HepG2 (cell line): ENCODE measurements around the gene UTRN. TPM values are rescaled to one million over a fixed set of nuclear protein-coding genes. Genes with fewer than 3 reads are reported as not detected.

Experiments
- ATAC-seq: fragments of 200-7000 bp; cut with Tn5 transposase; 3 replicates; pipeline ENCODE4 v1.9.1; 2020; ENCODE audit warnings: mild to moderate bottlenecking, moderate library complexity
- BruUV-seq: library from RNA; stranded (reverse); fragments of 400-500 nt; replicated peaks from 2 replicates; lab custom pipeline; 2021; lab: Mats Ljungman, UMichigan
- CTCF ChIA-PET: fragments of 300-600 bp; formaldehyde crosslinking; extraction: SDS; loops from one replicate; lab custom pipeline; 2021; ENCODE audit warnings: low total read pairs, inconsistent platforms, low intra/inter-chr PET ratio; lab: Yijun Ruan, JAX
- POLR2A ChIA-PET: fragments of 350-600 bp; sonication (Branson Sonifier 250); formaldehyde crosslinking; loops from one replicate; lab custom pipeline; 2020; ENCODE audit warnings: antibody characterized with exemption, inconsistent platforms; lab: Yijun Ruan, JAX
- DNase-seq: peaks from one replicate; pipeline ENCODE4 v3.0.0-alpha.2; 2015; ENCODE audit warnings: low spot score
- FAIRE-seq: peaks from 3 replicates; lab custom pipeline; 2011; peaks lifted over from hg19 to GRCh38; lab: Jason Lieb, UNC
- H2AFZ ChIP-seq: one replicate; pipeline ENCODE4 v1.6.1; 2011; ENCODE audit warnings: low read length, inconsistent platforms
- H3K27ac ChIP-seq: fragments of 300-600 bp; 3 replicates; pipeline ENCODE4 v1.8.0; 2011; ENCODE audit warnings: mixed run types, mild to moderate bottlenecking, mixed read lengths, low read length, inconsistent platforms; ENCODE audit not compliant: insufficient read depth; ENCODE audit errors: extremely low read length
- H3K27me3 ChIP-seq, 2 experiments: fragments of 200-600 bp in 1 of 2; 2 replicates in 1 of 2; 3 replicates in 1 of 2; pipeline versions ENCODE4 v1.6.0 to v1.8.0; 2011; ENCODE audit warnings: low read length in 2 of 2, mild to moderate bottlenecking in 2 of 2, moderate library complexity in 2 of 2, inconsistent platforms in 1 of 2; ENCODE audit not compliant: insufficient read depth in 2 of 2, control insufficient read depth in 1 of 2
- H3K36me3 ChIP-seq, 2 experiments: fragments of 200-600 bp in 1 of 2; replicated peaks in 1 of 2; 2 replicates in 1 of 2; 3 replicates in 1 of 2; pipeline versions ENCODE4 v1.5.1 to v1.8.0; 2011; ENCODE audit warnings: low read length in 2 of 2, inconsistent platforms in 1 of 2; ENCODE audit not compliant: insufficient read depth in 2 of 2, control insufficient read depth in 1 of 2
- H3K4me1 ChIP-seq: 2 replicates; pipeline ENCODE4 v1.5.1; 2012; ENCODE audit warnings: low read length, inconsistent platforms; ENCODE audit not compliant: insufficient read depth
- H3K4me2 ChIP-seq: 2 replicates; pipeline ENCODE4 v1.6.0; 2011; ENCODE audit warnings: low read depth, low read length, inconsistent platforms
- H3K4me3 ChIP-seq, 3 experiments: fragments of 200-600 bp in 1 of 3; sonication (generic), shearing (Covaris generic) in 1 of 3; replicated peaks in 1 of 3; 2 replicates each; pipeline ENCODE4 v1.5.1; 2011 to 2016; ENCODE audit warnings: low read length in 3 of 3, inconsistent platforms in 2 of 3, low read depth in 2 of 3, mild to moderate bottlenecking in 2 of 3, control low read depth in 1 of 3, mixed read lengths in 1 of 3; ENCODE audit not compliant: insufficient read depth in 1 of 3
- H3K79me2 ChIP-seq: one replicate; pipeline ENCODE4 v1.6.1; 2011; ENCODE audit warnings: low read length, inconsistent platforms; ENCODE audit not compliant: insufficient read depth
- H3K9ac ChIP-seq: 2 replicates; pipeline ENCODE4 v1.6.0; 2011; ENCODE audit warnings: mild to moderate bottlenecking, low read depth, low read length, inconsistent platforms; ENCODE audit not compliant: insufficient read depth
- H3K9me3 ChIP-seq: 2 replicates; pipeline ENCODE4 v1.5.1; 2012; ENCODE audit warnings: mild to moderate bottlenecking, low read length
- H4K20me1 ChIP-seq: 2 replicates; pipeline ENCODE4 v1.6.0; 2011; ENCODE audit warnings: inconsistent platforms, mild to moderate bottlenecking, low read length, moderate library complexity; ENCODE audit not compliant: insufficient read depth
- HHEX ChIP-seq: IDR thresholded peaks from 2 replicates; pipeline ENCODE4 v1.6.1; 2016; ENCODE audit warnings: control low read depth
- STAG1 ChIP-seq: sonication (generic); formaldehyde crosslinking; IDR thresholded peaks from 2 replicates; pipeline ENCODE4 v1.4.0; 2020; ENCODE audit warnings: missing genetic modification reagents
- ZNF264 ChIP-seq: sonication (generic); formaldehyde crosslinking; IDR thresholded peaks from 2 replicates; pipeline ENCODE4 v1.4.0; 2020; ENCODE audit warnings: missing genetic modification reagents
- ZNF629 ChIP-seq: sonication (generic); formaldehyde crosslinking; conservative IDR thresholded peaks from 2 replicates; pipeline ENCODE4 v1.5.0; 2020; ENCODE audit warnings: missing genetic modification reagents
- WGBS: methylation state at CpG from one replicate; pipeline ENCODE4 v1.1.6; 2017; ENCODE audit warnings: low lambda C conversion rate; 5-methylcytosine and 5-hydroxymethylcytosine counted together
- in situ Hi-C: cut with HindIII; loops from 2 replicates; pipeline ENCODE4 v1.10.0; 2017; ENCODE audit warnings: low pct_unique_long_range_greater_than_20kb; ENCODE audit not compliant: extremely low pct_ligation_motif_present
- intact Hi-C: fragments of 100-400 bp; cut with micrococcal nuclease; formaldehyde crosslinking; loops from one replicate; pipeline ENCODE4 v1.10.0; 2022; ENCODE audit not compliant: unreplicated experiment
- polyA plus RNA-seq, 8 experiments: library from polyadenylated mRNA; depleted of rRNA in 3 of 8; stranded (reverse) in 7 of 8; unstranded in 1 of 8; fragments of >200 nt; fragmentation: Illumina TruSeq in 4 of 8; extraction: Trizol in 4 of 8; gene quantifications; 2 replicates each; pipeline versions ENCODE4 v1.2.1 to v1.2.3, GENCODE V29; 2011 to 2016; ENCODE audit warnings: low read depth in 4 of 8, missing spikeins in 1 of 8, mixed read lengths in 1 of 8; ENCODE audit not compliant: insufficient read depth in 1 of 8
- total RNA-seq, 5 experiments: library from RNA; depleted of rRNA; stranded (reverse); fragments of >200 nt; fragmentation: Illumina TruSeq; extraction: Trizol; gene quantifications; 2 replicates each; pipeline ENCODE4 v1.2.3, GENCODE V29; 2016; ENCODE audit warnings: low read depth in 1 of 5
- TF ChIP-seq, protein P1 (sequence below): sonication (generic); formaldehyde crosslinking; IDR thresholded peaks from 2 replicates; pipeline ENCODE4 v1.5.0; 2020; ENCODE audit warnings: mild to moderate bottlenecking, missing genetic modification reagents, moderate library complexity

Gene UTRN
- total and polyA plus RNA-seq, 2 of the 13 experiments (the other 11 are each of a cell fraction or from before 2014, with no cell fraction given) = 102 to 116 TPM

DNA sequence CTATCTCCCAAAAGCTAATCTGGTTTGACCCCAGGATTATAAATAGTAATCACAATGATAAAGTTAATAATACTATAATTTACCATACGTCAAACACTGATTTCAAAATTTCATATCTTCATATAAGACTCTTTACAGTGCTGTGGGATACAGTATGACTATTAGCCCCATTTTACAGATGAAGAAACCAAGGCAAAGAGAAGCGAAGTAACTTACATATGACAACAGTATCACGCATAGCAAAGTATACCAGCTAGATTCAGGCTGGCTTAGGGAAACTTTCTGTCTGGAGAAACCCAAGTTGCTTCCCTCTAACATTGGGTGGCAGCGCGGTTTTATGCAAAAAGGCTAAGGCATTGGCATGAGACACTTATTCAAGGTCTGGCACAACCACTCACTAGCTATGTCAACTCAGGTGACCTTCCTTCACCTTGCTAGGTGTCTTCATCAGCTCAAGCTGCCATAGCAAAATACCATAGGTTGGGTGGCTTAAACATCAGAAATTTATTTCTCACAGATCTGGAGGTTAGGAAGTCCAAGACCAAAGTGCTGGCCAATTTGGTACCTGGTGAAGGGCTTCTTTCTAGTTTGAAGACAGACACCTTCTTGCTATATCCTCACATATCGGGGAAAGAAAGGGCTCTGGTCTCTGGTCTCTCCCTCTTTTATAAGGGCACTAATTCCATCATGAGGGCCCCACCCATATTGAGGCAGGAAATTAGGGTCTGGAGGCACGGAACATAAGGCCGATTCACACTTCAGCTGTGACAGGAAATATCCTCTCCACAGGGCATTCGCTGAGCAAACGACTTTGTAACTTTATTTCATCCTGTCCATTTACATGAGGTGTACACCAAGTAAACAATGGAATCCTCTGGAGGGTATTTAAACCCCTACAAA is 22.4 kb upstream of the UTRN start:
- H3K4me2 ChIP-seq = 0 out of 2 replicates have a peak overlapping the region, but pooled peaks have one; percentile 13
- no peak overlapping the region for H3K27ac ChIP-seq
- no peaks in the 10 kb centered on the region for H3K36me3 ChIP-seq
- H3K4me3 ChIP-seq = no peak overlapping the region
- 86% methylated on average over 10 of the region's 10 CpGs for WGBS
- no peak for DNase-seq
- H3K4me1 ChIP-seq = peaks cover 51% of the 10 kb centered on the region
- no TSS peak for BruUV-seq
- H4K20me1 ChIP-seq = no peaks in the 10 kb centered on the region
- H3K27me3 ChIP-seq = no peaks in the 10 kb centered on the region
- ChIA-PET POLR2A (no interaction called here), CTCF (no interaction called here)
- ATAC-seq = no peak
- H3K79me2 ChIP-seq = no peaks in the 10 kb centered on the region
- in situ Hi-C loops = no loop called here
- H3K9ac ChIP-seq = no peak overlapping the region
- TF ChIP-seq, protein P1, sequence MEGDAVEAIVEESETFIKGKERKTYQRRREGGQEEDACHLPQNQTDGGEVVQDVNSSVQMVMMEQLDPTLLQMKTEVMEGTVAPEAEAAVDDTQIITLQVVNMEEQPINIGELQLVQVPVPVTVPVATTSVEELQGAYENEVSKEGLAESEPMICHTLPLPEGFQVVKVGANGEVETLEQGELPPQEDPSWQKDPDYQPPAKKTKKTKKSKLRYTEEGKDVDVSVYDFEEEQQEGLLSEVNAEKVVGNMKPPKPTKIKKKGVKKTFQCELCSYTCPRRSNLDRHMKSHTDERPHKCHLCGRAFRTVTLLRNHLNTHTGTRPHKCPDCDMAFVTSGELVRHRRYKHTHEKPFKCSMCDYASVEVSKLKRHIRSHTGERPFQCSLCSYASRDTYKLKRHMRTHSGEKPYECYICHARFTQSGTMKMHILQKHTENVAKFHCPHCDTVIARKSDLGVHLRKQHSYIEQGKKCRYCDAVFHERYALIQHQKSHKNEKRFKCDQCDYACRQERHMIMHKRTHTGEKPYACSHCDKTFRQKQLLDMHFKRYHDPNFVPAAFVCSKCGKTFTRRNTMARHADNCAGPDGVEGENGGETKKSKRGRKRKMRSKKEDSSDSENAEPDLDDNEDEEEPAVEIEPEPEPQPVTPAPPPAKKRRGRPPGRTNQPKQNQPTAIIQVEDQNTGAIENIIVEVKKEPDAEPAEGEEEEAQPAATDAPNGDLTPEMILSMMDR = peak; percentile 46
- TF ChIP-seq ZNF264 (CRISPR knock-in tag) = peak; percentile 98
- TF ChIP-seq ZNF629 = peak; percentile 80
- TF ChIP-seq STAG1 (CRISPR knock-in tag) = peak; percentile 70
- TF ChIP-seq HHEX (CRISPR knock-in tag) = no peak
- H2AFZ ChIP-seq = no peak overlapping the region
- intact Hi-C loops = loop anchor here (1.0 kb wide), 1 partner anchor 46 kb away; no protein-coding TSS in a partner anchor
- no peak for FAIRE-seq
- H3K9me3 ChIP-seq = no peaks in the 10 kb centered on the region
